Suppressor macrophage (primary cell): ENCODE data around the gene STK40.

ENCODE experiments used
- DNase-seq, 4 experiments: peaks; one replicate each; pipeline ENCODE4 v3.0.0-alpha.2; 2020 to 2022
- total RNA-seq, 17 experiments: gene quantifications; one replicate each; lab custom pipeline; 2026; ENCODE audit warnings: mixed read lengths in 6 of 17, inconsistent platforms in 3 of 17; lab: John Stamatoyannopoulos, UW

STK40 gene
- 66.9 to 194 (median 113) reads per million in 17 experiments for total RNA-seq

- DNase-seq = peak; percentile 98 to 99 (median 99)
Measured at GRCh38 chr1:36385410-36386264, at the start of gene STK40. TSS of gene STK40 (minus strand) at chr1:36385924. CDS start at chr1:36361332, 24,592 bp downstream.

DNA sequence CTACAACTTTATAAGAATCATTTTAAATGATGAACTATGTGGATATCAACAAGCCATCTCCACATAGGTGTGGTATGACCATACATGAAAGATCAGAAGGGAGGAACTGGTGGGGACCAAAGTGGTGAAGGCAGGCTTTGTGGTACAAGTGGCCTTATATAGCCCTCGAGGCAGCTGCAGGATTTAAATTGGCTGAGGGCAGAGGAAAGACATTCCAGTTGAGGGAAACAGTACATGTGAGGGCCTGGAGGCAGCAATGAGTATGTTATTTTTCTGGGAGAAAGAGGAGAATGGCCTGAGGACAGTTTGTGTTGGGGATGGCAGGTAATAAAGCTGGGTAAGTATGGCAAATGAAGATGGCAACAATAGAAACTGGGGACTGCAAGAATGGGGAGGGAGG is 47.4 kb upstream of the STK40 start:
- no peak for DNase-seq

DNA sequence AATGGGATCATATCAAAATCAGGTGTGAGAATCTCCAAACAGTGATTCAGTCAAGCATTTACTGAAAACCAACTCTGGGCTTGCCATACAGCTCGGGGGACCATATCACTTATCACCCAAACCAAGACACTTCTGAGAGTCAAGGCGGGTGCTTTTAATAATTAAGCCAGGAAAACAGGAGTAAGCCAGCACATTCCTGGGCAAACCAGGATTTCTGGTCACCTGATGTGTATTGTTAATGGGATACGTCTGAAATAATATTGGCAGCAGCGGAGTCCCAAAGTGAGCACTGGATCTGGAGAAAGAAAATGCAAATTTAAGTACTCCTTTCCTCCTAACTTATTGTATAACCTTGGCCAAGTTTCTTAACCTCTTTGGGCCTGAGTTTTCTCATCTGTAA is 46.9 kb upstream of the STK40 start:
- DNase-seq = no peak

DNA sequence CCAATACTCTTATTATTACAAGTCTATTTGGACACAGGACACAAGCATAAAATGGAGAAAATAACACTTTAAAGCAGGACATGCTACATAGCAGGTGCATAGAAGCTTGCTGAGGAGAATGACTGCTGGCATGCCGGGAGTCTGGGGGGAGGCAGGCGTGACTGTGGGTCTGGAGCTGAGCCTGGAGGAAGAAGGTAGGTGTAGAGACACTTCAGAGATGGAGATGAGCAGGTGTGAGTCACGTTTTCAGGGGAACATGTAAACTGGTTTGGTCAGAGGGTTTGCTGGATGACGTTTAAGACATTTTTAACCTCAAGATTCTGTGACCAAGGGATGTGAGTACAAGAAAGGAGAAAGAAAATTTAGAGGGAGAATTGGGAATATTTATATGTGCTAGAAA is 40.1 kb upstream of the STK40 start:
- no peak for DNase-seq

GRCh38 chr1:36421649-36422048 is 35.9 kb upstream of the STK40 start:
- DNase-seq = no peak

- DNase-seq = peak; percentile 91 to 95 (median 93)
Measured at GRCh38 chr1:36420836-36421317, 35.2 kb upstream of the STK40 start.

DNA sequence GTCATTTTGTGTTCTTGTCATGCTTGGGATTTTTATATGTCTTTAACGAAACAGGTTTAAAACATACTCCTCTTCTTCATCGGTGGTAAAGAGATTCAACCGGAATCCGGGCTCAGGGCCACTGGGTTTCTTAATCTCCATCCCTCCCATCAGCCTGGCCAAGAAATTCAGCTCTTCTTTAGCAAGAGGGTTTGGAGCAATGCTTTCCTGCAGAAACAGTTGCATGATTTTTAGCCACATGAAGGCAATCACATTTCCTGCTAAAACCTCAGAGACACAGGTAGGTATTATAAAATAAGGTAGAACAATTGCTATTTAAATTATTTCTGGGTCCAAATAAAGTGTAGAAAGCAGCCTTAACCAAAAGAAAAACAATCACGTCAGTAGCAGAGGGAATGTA is 34.7 kb upstream of the STK40 start:
- DNase-seq = no peak

DNA sequence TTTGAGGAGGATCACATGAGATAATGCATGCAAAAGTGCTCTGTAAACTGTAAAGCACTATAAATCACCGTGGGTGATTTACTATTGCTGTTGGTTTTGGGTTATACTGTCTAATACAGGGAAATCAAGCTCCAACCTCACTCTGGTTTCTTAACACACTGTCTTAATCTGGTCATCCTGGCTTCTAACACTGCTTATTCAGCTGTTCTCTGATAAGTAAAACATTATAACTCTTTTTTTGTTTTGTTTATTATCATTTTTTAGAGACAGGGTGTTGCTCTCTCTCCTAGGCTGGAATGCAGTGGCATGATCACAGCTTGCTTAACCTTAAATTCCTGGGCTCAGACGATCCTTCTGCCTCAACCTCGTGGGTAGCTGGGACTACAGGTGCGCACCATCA is 33.8 kb upstream of the STK40 start:
- DNase-seq = no peak

GRCh38 chr1:36419140-36419539 is 33.4 kb upstream of the STK40 start:
- no peak for DNase-seq

GRCh38 chr1:36417931-36418330 is 32.2 kb upstream of the STK40 start:
- no peak for DNase-seq

DNA sequence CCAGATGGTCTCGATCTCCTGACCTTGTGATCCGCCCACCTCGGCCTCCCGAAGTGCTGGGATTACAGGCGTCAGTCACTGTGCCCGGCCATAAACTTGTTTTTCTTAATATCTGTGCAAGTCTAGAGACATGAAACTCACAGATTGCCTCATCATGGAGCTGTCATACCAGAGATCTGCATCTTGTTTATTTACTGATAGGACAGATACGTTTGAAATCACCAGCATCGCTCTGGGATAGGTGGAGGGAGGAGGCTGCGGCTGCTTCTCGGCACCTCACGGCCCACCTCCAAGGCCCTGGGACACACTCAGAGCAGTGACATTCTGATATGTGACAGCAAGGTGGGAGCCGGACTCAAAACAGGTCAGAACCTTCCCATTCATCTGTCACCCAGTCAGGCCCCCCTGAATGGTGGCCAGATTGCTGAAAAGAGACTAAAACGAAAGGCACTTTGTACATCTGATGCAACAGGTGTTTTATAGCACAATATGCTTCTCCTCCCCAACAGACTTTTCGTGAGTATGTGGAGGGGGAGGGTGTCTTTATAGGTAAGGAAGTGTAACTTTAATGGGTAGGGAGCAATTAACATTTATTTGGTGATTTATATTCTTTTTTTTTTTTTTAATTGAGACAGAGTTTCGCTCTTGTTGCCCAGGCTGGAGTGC is 30.1 kb upstream of the STK40 start:
- DNase-seq = no peak

DNA sequence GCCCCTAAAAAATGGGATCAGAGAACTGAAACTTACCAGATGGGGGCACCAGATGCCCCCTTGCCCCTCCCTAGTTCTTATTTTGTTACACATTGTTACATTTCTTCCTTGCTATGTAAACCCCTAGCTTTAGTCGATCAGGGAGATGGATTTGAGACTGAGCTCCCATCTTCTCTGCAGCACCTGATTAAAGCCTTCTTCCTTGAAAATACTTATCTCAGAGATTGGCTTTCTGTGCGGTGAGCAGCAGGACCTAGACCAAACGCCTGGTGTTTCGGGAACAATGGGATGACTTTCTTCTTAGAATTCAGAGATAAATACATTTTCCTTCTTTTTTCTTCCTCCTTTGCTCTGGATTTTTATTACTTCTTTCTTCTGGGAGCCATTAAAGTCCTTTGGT is 28.7 kb upstream of the STK40 start:
- no peak for DNase-seq

GRCh38 chr1:36411674-36412648 is 26.2 kb upstream of the STK40 start:
- peak in 3 of 4 experiments; percentile 26 to 45 (median 35) for DNase-seq

DNA sequence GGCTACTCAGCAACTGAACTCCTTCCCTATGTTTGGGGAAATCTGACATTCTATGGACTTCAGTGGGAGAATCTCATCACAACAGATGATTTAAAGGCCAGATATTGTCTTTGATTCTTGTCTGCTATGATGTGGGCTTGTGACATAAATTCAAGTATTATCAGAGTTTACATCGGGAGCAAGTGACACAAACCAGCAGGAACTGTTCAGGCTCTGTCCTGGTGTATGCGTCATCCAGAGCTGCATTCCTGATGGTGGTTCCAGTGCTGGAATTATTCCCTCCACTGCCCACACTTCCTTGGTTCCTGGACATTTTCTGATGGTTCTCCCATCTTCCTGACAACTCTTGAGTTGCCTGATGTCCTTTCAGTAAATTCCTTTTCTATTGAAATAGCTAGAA is 22.8 kb upstream of the STK40 start:
- no peak for DNase-seq

GRCh38 chr1:36406440-36406839 is 20.7 kb upstream of the STK40 start:
- DNase-seq = no peak

DNA sequence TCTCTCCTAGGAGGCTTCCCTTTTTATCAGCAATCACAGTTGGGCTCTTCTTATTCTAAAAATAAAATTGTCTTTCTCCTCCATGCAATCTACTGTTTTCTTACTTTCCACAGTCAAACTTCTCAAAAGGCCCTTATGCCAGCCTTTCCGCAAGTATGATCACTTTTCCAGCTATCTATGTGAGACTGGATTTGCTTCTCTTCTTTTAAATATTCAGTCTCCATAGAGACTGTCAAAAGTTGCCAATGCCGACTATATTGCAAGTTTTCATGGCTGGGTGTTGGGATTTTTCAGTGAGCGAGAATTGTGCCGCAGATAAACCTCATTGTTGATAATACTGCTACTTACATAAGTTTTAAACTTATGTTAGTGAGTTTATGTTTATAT is 16.8 kb upstream of the STK40 start:
- DNase-seq = no peak

- no peak for DNase-seq
Measured at GRCh38 chr1:36401602-36402503, 16.1 kb upstream of the STK40 start.

DNA sequence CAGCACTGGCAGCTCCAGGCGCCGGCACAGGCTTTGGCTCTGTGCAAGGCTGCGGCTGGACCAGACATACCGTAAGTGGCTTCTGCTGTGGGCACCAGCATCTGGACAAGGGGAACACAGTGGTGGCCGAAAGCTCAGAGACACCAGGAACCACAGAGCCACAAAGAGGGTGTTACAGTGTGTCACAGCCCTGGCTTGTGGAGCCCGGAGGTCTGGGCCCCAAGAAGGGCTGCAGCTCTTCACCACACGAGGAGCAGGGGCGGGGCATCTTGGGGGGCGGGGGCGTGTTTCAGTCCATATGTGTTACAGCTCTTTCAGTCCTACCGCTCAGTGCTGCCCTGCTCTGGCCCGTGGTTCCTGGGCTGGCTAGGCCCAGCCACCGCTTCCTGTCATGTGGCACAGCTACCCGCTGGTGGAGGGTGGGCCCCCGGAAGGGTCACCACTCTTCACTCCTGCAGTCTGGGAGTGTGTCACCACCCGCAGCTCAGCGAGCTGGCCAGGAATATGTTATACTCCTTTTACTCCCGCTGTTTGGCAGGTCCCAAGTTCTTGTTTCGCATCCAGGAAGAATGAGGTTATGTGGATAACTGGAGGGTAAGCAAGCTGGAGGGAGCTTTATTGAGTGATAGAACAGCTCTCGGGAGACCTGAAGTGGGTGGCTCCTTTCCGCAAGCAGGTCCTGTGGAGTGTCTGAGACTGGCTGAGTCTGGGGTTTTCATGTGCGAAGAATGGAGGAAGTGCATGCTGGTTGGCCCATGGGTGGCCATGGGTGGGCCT is 15.3 kb upstream of the STK40 start:
- peak; percentile 92 to 96 (median 95) for DNase-seq

GRCh38 chr1:36400514-36400824 is 14.7 kb upstream of the STK40 start:
- DNase-seq = no peak

GRCh38 chr1:36398370-36398977 is 12.8 kb upstream of the STK40 start:
- no peak for DNase-seq
